Measurements from ENCODE around the gene CRYBG2. TPM values are rescaled to one million over a fixed set of nuclear protein-coding genes. Genes with fewer than 3 reads are reported as not detected.

Gene CRYBG2
- total RNA-seq, 2 donors from 2014 or later: 9.0 to 15.1 TPM

- H3K27ac ChIP-seq (ENCODE audit: low read depth, low read length): no peak overlapping the region
- H3K4me1 ChIP-seq (ENCODE audit: control insufficient read depth, insufficient read depth, low read length): no peaks in the 10 kb centered on the region
- Mint-ChIP-seq H3K36me3 (ENCODE audit: low read depth) (no peaks in the 10 kb centered on the region), H3K27me3 (ENCODE audit: insufficient read depth) (no peaks in the 10 kb centered on the region), H3K4me3 (no peak overlapping the region), H3K27ac (no peak overlapping the region), H3K9me3 (no peaks in the 10 kb centered on the region), H3K4me1 (peaks cover 4% of the 10 kb centered on the region)
- no peak overlapping the region for H3K9ac ChIP-seq (ENCODE audit: extremely low read depth, low read length, poor library complexity, severe bottlenecking)
- no peaks in the 10 kb centered on the region for H3K27me3 ChIP-seq (ENCODE audit: control insufficient read depth, insufficient read depth, low read length, poor library complexity, severe bottlenecking)
- no peaks in the 10 kb centered on the region for H3K36me3 ChIP-seq (ENCODE audit: control insufficient read depth, insufficient read depth, low read length)
- H3K9me3 ChIP-seq (ENCODE audit: control insufficient read depth, low read length): no peaks in the 10 kb centered on the region
- no peak for DNase-seq
- WGBS, 2 experiments (ENCODE audit: insufficient coverage in 1 of 2, insufficient read length in 1 of 2): 78 to 93% methylated on average over 1 to 3 of the region's 3 CpGs
- no peak overlapping the region for H3K4me3 ChIP-seq (ENCODE audit: low read length)
- no peak for TF ChIP-seq CTCF (conservative IDR thresholded peaks at IDR 0.05)
Observed at GRCh38 chr1:26384076-26384475, 30.1 kb upstream of the CRYBG2 start.

- no peak overlapping the region for H3K4me3 ChIP-seq (ENCODE audit: low read length)
- no peak for TF ChIP-seq CTCF (conservative IDR thresholded peaks at IDR 0.05)
- no peaks in the 10 kb centered on the region for H3K36me3 ChIP-seq (ENCODE audit: control insufficient read depth, insufficient read depth, low read length)
- no peak overlapping the region for H3K4me3 Mint-ChIP-seq
- peaks cover 4% of the 10 kb centered on the region for H3K4me1 ChIP-seq (ENCODE audit: control insufficient read depth, insufficient read depth, low read length)
- H3K27me3 ChIP-seq (ENCODE audit: control insufficient read depth, insufficient read depth, low read length, poor library complexity, severe bottlenecking): no peaks in the 10 kb centered on the region
- WGBS, 2 experiments (ENCODE audit: insufficient coverage in 1 of 2, insufficient read length in 1 of 2): 84 to 100% methylated on average over 3 of the region's 3 CpGs
- H3K9ac ChIP-seq (ENCODE audit: extremely low read depth, low read length, poor library complexity, severe bottlenecking): no peak overlapping the region
- no peaks in the 10 kb centered on the region for H3K27me3 Mint-ChIP-seq (ENCODE audit: insufficient read depth)
- H3K27ac Mint-ChIP-seq: no peak overlapping the region
- no peaks in the 10 kb centered on the region for H3K36me3 Mint-ChIP-seq (ENCODE audit: low read depth)
- H3K4me1 Mint-ChIP-seq: peaks cover 4% of the 10 kb centered on the region
- no peaks in the 10 kb centered on the region for H3K9me3 ChIP-seq (ENCODE audit: control insufficient read depth, low read length)
- H3K27ac ChIP-seq (ENCODE audit: low read depth, low read length): no peak overlapping the region
- DNase-seq: no peak
- no peaks in the 10 kb centered on the region for H3K9me3 Mint-ChIP-seq
Observed at GRCh38 chr1:26378879-26379251, 24.9 kb upstream of the CRYBG2 start.

- Mint-ChIP-seq H3K36me3 (ENCODE audit: low read depth) (no peaks in the 10 kb centered on the region), H3K4me1 (peaks cover 8% of the 10 kb centered on the region), H3K27ac (no peak overlapping the region), H3K9me3 (no peaks in the 10 kb centered on the region), H3K27me3 (ENCODE audit: insufficient read depth) (no peaks in the 10 kb centered on the region), H3K4me3 (no peak overlapping the region)
- no peak for TF ChIP-seq CTCF (conservative IDR thresholded peaks at IDR 0.05)
- no peak for DNase-seq
- H3K4me1 ChIP-seq (ENCODE audit: control insufficient read depth, insufficient read depth, low read length): peaks cover 4% of the 10 kb centered on the region
- H3K27me3 ChIP-seq (ENCODE audit: control insufficient read depth, insufficient read depth, low read length, poor library complexity, severe bottlenecking): no peaks in the 10 kb centered on the region
- 83 to 100% methylated on average over 2 to 5 of the region's 5 CpGs for WGBS, 2 experiments (ENCODE audit: insufficient coverage in 1 of 2, insufficient read length in 1 of 2)
- no peak overlapping the region for H3K4me3 ChIP-seq (ENCODE audit: low read length)
- no peaks in the 10 kb centered on the region for H3K36me3 ChIP-seq (ENCODE audit: control insufficient read depth, insufficient read depth, low read length)
- H3K27ac ChIP-seq (ENCODE audit: low read depth, low read length): no peak overlapping the region
- no peaks in the 10 kb centered on the region for H3K9me3 ChIP-seq (ENCODE audit: control insufficient read depth, low read length)
- no peak overlapping the region for H3K9ac ChIP-seq (ENCODE audit: extremely low read depth, low read length, poor library complexity, severe bottlenecking)
Observed at GRCh38 chr1:26378088-26378878, 24.4 kb upstream of the CRYBG2 start.
